Activated naive CD4-positive, alpha-beta T cell treated with anti-CD3 and anti-CD28 coated beads, Interleukin-2, amount 50 U/mL, for 72 hours (primary cell): Measurements from ENCODE around the gene GRID1. TPM values are rescaled to one million over a fixed set of nuclear protein-coding genes. Genes with fewer than 3 reads are reported as not detected.

Experiments
- ATAC-seq, 2 donors: fragments of 150-1000 bp; cut with Tn5 transposase; 2 replicates each; pipeline ENCODE4 v1.10.0; 2021; ENCODE audit warnings: mild to moderate bottlenecking in 2 of 2, moderate library complexity in 2 of 2
- DNase-seq, 2 donors: peaks; one replicate each; pipeline ENCODE4 v3.0.0; 2021 to 2022; ENCODE audit warnings: low spot score in 2 of 2
- H3K27ac Mint-ChIP-seq, 2 donors: one replicate each; pipeline ENCODE4 v1.8.0; 2022; ENCODE audit warnings: mild to moderate bottlenecking in 2 of 2, mixed read lengths in 2 of 2
- H3K36me3 Mint-ChIP-seq, 2 donors: one replicate each; pipeline ENCODE4 v1.8.0; 2022; ENCODE audit warnings: mixed read lengths in 2 of 2
- H3K9me3 Mint-ChIP-seq, 2 donors: one replicate each; pipeline ENCODE4 v1.8.0; 2022; ENCODE audit warnings: mixed read lengths in 2 of 2
- total RNA-seq, 2 donors: library from RNA; stranded (reverse); gene quantifications; one replicate each; pipeline ENCODE4 v1.2.3, GENCODE V29; 2022

GRID1 gene
- total RNA-seq, 2 donors from 2014 or later: not detected

DNA sequence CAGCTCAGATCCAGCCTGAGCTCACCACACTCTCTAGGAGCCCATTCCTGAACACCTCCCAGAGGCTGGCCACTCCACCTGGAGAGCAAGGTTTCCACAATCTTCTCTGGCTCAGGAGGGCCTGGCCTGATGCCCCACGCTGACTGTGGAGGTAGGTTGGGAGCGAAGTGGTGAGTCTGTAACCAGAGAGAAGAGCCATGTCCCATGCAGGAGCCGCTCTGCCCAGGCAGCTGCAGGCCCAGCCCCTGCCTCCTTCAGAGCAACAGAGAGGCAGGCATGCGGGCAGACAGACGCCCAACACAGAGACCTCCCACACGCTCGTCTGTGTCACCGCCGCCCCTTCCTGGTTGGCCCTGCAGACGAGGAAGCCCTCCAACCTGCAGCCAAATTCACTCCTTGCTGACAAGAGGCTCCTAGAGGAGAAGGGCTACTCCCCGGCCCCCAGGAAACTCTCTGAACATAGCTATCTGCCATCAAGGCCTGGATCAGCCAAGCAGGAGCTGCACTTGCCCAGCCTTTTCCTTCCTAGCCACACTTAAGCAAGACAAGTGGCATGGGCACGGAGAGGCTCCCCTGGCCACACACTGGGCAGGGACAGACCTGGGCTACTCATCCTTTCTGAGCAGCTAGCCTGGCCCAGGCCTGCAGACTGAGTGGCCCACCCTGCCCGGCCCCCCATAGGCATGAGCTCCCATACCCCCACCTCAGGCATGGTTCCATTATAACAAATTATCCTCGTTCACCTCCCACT lies 101.9 kb downstream of the GRID1 start:
- DNase-seq (peak in 1 of 2 donors; percentile 31), ATAC-seq (no peak)
- H3K9me3 Mint-ChIP-seq: no peaks in the 10 kb centered on the region
- no peaks in the 10 kb centered on the region for H3K36me3 Mint-ChIP-seq
- H3K27ac Mint-ChIP-seq: no peak overlapping the region

DNA sequence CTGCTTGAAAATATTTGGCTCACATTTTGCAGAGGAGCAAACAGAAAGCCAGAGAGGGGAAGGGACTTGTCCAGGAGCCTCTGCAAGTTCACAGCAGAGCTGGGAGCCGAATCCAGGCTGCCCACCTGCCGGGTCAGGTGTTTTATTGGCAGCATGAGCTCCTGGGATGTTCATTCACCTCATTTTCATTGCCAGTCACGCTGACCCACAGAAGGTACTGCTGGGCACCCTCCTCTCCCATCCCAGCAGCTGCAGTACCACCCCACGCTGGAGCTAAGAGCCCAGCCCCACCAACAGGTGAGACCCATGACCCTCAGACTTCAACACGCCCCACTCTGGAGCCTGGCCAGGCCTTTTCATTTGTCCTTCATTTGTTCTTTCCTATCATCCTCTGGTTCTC lies 102.7 kb downstream of the GRID1 start:
- H3K36me3 Mint-ChIP-seq: no peaks in the 10 kb centered on the region
- no peak for ATAC-seq
- H3K27ac Mint-ChIP-seq: no peak overlapping the region
- DNase-seq: no peak
- no peaks in the 10 kb centered on the region for H3K9me3 Mint-ChIP-seq

DNA sequence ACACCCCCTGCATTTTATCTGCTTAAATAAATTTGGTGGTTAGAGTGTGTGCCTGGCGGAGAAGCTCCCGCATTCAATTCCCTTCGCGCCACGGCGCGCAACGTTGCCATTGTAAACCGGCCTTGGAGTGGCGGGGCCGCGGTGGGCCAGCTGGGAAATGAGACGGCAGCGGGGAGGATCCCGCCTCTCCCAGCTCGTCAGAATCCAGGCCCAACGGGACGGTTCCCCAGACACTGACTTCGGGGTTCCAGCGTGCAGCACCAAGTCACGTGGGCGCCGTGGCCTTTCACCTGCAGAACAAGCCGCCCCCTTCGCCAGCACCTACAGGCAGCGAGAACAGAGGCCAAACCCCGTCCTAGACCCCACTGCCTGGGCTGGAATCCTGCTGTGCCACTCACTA lies 103.4 kb downstream of the GRID1 start:
- Mint-ChIP-seq H3K27ac (no peak overlapping the region), H3K9me3 (no peaks in the 10 kb centered on the region)

DNA sequence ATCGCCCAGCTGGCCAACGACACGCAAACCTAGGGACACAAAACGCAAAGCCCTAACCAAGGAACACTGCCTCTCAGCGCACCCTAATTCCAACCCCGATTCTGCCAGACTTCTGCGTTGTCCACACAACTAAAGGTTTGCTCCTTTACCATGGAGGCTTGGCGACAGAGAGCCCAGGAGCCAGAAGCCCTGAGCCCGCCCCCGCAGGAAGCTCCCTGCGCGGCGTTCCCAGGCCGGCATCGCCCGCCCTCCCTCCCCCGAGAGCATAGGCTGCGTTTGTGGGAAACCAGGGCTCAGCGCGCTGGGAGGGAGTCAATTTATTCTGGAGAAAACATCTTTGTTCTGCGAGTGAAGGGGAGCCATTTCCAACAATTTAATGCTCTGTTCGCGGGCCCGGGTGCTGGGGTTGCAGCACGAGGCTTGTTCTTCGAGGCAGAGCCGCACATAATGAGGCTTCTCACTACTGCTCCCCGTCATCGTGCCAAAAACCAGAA lies 103.9 kb downstream of the GRID1 start:
- Mint-ChIP-seq H3K27ac (no peak overlapping the region), H3K9me3 (no peaks in the 10 kb centered on the region), H3K36me3 (no peaks in the 10 kb centered on the region)
- ATAC-seq (no peak), DNase-seq (no peak)

More for the DNA sequence above, 103.4 kb downstream of the GRID1 start:
- ATAC-seq (no peak), DNase-seq (peak in 1 of 2 donors; percentile 37)
- H3K36me3 Mint-ChIP-seq: no peaks in the 10 kb centered on the region

DNA sequence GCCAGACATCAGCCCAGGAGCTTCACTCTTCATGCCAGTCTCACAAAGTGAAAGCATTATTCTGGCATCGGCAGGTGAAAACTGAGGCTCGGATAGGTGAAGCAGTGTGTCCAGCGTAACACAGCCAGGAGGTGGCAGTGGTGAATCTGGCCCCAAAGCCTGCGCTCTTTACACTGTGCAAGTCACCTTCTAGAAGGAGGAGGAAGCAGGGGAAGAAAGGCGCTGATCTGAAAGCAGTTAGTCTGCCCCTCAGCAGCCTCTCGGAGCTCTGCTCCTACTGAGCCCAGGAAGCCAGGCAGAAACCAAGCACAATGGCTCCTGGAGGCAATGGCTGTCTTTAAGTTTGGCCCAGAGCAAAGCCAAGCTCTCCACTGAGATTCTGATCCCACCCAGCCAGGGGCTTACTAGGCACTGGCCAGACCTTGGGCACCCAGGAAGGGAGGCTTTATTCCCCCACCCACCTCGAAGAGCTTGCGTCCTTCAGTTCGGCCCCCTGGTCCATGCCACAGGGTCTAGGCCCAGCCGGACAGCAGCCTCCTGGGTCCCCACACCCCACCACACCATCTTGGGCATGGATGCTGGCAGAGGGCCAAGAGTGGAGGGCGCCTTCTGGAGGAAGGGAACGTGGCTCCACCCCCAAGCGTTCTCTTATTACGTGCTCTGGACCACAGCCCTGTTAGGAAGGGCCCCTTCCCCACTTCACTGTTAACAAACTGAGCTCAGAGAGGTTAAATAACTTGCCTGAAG lies 104.5 kb downstream of the GRID1 start:
- Mint-ChIP-seq H3K36me3 (no peaks in the 10 kb centered on the region), H3K27ac (no peak overlapping the region), H3K9me3 (peaks cover 0 to 4% of the 10 kb centered on the region in 2 donors)
- DNase-seq (peak; percentile 11 to 31), ATAC-seq (peak in 1 of 2 donors; percentile 81)

DNA sequence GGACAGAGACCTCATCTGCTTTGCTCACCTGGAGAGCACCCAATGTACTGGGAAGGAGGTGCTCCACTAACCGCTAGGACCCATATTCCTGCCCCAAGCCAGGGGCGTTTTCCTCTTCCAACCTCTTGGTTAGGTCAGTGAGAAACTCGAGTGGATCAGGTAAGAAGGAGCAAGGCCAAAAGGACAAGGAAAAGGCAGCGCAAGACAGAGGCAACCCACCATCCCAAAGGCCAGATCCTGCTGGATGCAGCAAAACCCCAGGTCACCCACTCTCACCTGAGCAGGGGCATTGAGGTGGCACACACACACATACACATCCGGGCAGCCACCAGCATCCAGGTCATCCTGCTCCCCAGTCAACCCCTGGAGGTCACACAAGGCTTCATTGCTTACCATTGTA lies 105.1 kb downstream of the GRID1 start:
- H3K9me3 Mint-ChIP-seq: peaks cover 0 to 5% of the 10 kb centered on the region in 2 donors
- ATAC-seq (peak in 1 of 2 donors; percentile 21), DNase-seq (peak in 1 of 2 donors; percentile 23)
- H3K36me3 Mint-ChIP-seq: no peaks in the 10 kb centered on the region
- H3K27ac Mint-ChIP-seq: no peak overlapping the region

DNA sequence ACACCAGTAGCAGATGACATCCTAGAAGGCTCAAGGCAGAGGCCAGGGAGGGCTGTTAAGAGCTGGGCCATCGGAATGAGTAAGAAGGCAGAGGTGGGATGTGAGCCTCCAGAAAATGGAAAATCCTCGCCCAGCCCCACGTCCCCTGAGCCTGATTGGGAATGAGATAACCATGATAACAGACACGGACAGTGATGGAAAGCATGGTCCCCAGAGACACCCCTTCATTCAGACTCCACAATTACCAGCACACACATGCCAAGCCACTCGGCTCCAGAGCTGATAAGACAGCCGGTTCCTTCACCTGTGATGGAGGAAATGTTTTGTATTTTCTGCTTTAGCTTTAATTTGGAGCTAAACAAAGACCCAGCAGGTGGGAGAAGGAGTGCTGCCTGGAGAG lies 106.0 kb downstream of the GRID1 start:
- no peak for ATAC-seq
- H3K36me3 Mint-ChIP-seq: no peaks in the 10 kb centered on the region
- H3K27ac Mint-ChIP-seq: no peak overlapping the region
- peak in 1 of 2 donors; percentile 30 for DNase-seq
- peaks cover 0 to 5% of the 10 kb centered on the region in 2 donors for H3K9me3 Mint-ChIP-seq

DNA sequence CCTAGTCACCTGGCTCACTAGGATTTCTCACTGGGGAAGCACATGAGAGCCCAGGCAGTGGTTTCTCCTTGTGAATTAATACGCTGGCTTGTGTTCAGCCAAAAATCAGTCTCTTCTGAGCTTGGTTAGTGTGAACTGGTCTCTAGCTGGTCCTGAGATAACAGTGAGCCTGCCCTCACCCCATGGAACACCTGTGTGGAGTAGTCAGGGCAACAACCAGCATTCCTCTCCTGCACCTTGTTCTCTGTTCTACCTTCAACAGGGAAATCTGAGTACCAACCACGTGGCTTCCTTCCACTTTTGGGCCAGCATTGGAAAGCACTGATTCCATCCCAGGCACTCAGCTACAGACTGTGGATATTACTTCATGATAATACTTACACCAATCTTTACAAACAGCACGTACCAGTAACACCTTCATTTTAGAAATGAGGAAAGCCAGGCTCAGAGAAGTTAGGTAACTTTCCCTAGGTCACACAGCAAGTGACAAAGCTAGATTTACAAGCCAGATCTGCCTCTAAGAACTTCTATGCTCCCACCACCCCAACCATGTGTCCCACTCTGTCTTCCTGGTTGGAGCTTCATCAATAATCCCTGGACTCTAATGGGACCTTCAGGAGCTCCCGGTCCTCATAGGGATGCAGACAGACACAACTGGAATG lies 106.6 kb downstream of the GRID1 start:
- Mint-ChIP-seq H3K9me3 (peaks cover 0 to 5% of the 10 kb centered on the region in 2 donors), H3K36me3 (no peaks in the 10 kb centered on the region), H3K27ac (no peak overlapping the region)
- ATAC-seq (no peak), DNase-seq (peak in 1 of 2 donors; percentile 31)

DNA sequence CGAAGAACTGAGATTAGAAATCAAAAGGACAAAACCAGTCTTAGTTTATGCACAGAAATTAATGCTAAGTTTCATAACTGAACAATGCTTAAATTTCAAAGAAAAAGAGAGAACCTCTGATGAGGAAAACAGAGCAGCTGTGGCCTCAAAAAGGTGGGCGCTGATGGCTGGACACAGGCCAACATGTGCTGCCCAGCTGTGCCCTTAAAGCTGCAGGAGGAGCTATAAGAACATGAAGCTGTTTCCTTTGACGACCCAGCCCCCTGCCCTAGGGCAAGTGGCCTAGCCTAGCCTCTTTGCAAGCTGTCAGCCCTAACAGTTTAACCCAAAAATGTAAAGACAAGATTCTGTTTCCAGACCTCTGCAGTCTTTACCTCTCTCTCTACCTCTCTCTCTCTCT lies 107.7 kb downstream of the GRID1 start:
- ATAC-seq (no peak), DNase-seq (no peak)
- peaks cover 0 to 5% of the 10 kb centered on the region in 2 donors for H3K9me3 Mint-ChIP-seq

DNA sequence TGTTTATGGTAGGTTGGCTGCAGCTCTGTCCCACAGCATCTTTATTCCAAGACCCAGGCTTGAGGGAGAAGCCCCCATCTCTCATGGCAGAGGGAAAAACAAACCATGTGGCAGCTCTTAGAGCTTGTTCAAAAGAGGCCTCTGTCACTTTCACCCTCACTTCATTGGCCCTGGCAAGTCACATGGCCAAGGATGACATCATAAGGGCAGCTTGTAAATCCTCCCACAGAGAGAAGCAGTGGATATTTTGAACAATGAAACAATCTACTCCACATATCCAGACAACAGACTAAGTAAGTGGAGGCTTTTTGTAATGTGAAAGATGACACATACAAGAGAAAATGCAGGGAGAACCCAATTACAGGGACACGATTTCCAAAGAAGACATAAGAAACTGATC lies 108.1 kb downstream of the GRID1 start:
- no peak overlapping the region for H3K27ac Mint-ChIP-seq
- H3K9me3 Mint-ChIP-seq: peaks cover 0 to 5% of the 10 kb centered on the region in 2 donors
- DNase-seq (no peak), ATAC-seq (no peak)
- H3K36me3 Mint-ChIP-seq: no peaks in the 10 kb centered on the region

More for the DNA sequence above, 107.7 kb downstream of the GRID1 start:
- Mint-ChIP-seq H3K36me3 (no peaks in the 10 kb centered on the region), H3K27ac (no peak overlapping the region)

DNA sequence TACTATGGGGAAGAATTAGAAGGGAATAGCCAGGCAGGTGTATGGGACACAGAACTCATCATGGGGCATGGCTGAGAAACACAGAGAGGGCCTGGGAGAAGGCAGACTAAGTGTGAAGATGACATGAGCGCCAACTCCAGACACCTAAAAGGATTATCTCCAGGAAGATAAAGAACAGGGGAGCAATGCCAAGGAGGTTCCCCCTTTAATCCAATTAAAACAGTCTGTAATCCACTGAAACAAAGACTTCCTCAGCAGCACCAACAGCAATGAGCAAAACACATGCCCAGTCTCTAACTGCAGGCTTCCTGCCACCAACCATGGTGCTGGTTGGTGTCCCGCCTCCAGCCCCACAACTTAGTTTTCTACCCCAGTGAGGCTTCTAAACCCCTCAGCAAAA lies 108.9 kb downstream of the GRID1 start:
- Mint-ChIP-seq H3K9me3 (peaks cover 0 to 5% of the 10 kb centered on the region in 2 donors), H3K36me3 (no peaks in the 10 kb centered on the region), H3K27ac (no peak overlapping the region)
- DNase-seq (no peak), ATAC-seq (no peak)

DNA sequence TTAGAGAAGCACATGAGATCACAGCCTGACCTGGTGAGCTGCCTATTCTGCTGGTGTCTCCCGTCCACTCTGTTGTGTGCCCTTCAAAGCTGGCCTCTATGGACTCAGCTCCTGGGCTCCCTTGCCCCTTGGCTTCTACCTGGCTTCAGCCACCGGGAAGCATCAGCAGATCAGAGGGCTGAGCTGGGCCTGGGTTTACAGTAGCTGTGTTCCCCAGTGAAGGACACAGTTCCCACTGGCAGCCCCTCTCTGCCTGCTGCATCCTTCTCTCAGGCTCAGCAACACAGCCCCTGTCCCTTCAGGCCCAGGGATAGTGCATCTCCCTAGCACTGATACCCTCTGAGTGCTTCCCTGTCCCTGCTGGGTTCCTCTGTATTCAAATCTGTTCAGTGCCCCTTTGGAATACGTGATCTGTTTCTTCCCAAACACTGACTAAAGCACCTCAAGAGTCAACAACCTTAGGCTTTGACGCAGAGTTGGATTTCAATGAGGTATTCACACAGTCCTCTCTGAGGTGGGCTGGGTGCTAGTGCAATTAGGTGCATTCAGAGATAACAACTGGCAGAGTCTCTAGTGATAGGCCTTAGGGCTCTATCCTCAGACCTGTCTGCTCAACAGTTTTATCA lies 109.8 kb downstream of the GRID1 start:
- Mint-ChIP-seq H3K27ac (no peak overlapping the region), H3K36me3 (no peaks in the 10 kb centered on the region), H3K9me3 (peaks cover 0 to 5% of the 10 kb centered on the region in 2 donors)
- no peak for ATAC-seq
- peak in 1 of 2 donors; percentile 41 for DNase-seq

DNA sequence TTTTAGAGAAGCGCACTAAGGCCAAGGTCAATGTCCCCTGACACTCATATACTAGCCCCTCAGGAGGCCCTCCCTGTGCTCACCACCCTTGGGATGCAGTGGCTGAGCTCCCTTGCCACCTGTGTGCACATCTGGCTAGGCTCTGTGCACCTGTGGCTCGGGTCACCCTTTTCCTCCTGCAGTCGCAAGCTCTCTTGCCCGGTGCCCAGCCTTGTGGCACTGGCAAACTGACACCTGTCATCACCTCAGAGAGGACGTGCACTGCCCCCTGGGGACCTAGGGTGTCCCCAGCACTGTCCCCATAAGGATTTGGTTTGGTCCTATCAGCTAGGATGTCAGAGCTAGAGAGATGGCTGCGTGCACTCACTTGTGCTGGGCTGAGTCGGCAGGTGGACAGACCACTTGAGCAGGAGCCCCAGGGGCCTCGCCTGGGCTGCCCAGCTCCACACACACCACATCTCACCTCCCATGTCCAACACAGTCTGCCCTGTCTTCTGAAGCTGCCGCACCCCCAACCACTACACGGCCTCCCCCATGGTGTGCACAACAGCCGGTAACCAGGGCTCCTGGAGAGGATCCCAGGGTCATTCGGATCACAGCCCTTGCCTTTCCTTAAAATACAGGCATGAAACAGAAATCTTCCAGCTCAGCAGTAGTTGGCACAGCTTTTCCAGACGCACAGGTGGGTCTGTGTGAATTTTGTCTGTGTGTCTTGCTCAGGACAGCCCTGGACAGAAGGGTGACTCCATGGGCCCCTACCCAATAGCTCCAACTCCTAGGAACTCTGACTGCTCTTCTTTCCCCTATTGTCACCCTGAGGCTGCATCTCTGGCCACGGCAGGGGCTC lies 111.0 kb downstream of the GRID1 start:
- no peak overlapping the region for H3K27ac Mint-ChIP-seq
- ATAC-seq (no peak), DNase-seq (peak in 1 of 2 donors; percentile 42)
- H3K9me3 Mint-ChIP-seq: peaks cover 0 to 5% of the 10 kb centered on the region in 2 donors
- no peaks in the 10 kb centered on the region for H3K36me3 Mint-ChIP-seq

DNA sequence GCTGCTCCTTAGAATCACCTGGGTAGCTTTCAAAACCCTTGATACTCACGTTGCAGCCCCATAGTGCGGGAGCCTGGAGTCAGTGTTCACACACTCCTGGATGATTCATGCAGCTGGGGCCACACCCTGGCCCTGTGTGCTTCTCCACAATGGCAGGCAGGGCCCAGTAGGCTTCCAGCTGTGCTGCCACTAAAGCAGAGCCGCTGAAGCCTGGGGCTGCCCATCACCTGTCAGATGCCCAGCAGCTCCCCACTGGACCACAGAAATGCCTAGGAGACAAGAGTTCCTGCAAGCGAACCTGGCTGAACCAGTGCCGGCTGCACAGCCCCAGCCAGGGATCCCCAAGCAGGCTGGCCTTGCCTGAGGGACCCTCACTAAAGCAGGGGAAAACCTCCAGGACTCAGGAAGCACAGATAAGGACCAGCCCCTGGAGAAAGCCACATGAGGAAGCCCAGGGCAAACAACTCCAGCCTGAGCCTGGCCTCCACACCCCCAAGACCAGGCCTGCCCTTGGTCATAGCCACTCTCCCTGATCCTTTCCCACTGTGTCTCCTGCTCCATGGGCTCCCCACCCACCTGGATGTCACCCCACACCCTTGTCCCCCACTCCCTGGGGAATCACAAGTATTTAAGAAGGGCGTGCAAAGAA lies 111.9 kb downstream of the GRID1 start:
- ATAC-seq: no peak
- no peak overlapping the region for H3K27ac Mint-ChIP-seq
- DNase-seq: peak in 1 of 2 donors; percentile 18
- H3K9me3 Mint-ChIP-seq: peaks cover 6 to 11% of the 10 kb centered on the region in 2 donors
- H3K36me3 Mint-ChIP-seq: no peaks in the 10 kb centered on the region

DNA sequence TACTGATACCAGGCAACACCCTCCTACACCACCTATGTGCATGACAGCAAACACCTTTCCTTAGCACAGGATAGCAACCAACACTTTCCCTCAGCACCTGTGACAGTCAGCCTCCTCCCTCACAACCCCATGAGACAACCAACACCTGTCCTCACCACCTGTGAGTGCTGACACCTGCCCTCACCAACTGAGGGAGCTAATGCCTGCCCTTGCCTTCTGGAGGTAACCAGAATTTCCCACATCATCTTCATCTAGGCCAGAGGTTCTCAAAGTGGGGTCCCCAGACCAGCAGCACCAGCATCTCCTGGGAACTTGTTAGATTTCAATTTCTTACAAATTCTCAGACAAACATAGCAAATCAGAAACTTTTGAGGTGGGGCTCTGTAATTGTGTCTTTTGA lies 112.5 kb downstream of the GRID1 start:
- no peaks in the 10 kb centered on the region for H3K36me3 Mint-ChIP-seq
- ATAC-seq (no peak), DNase-seq (no peak)
- peaks cover 9 to 15% of the 10 kb centered on the region in 2 donors for H3K9me3 Mint-ChIP-seq
- no peak overlapping the region for H3K27ac Mint-ChIP-seq
